Astrocyte (in vitro differentiated cells and primary cell): ENCODE measurements around the gene MFN2. TPM values are rescaled to one million over a fixed set of nuclear protein-coding genes. Genes with fewer than 3 reads are reported as not detected.
A peak's percentile ranks its signal among the peaks of the same experiment; 100 is the strongest.
"Not testable (repeated sequence)": the region's sequence is repeated elsewhere in the genome, so short reads cannot be mapped to it uniquely, and the experiment has no call there.

Source experiments
- DNase-seq: peaks from one replicate; pipeline ENCODE4 v3.0.0-alpha.2; 2010; ENCODE audit warnings: low read depth
- FAIRE-seq: peaks from 2 replicates; lab custom pipeline; 2011; peaks lifted over from hg19 to GRCh38; lab: Jason Lieb, UNC
- H2AFZ ChIP-seq: 2 replicates; pipeline ENCODE4 v1.6.0; 2012; ENCODE audit warnings: low read depth, low read length, inconsistent platforms
- H3K27ac ChIP-seq: 2 replicates; pipeline ENCODE4 v1.5.1; 2011; ENCODE audit warnings: low read depth, low read length, inconsistent platforms
- H3K27me3 ChIP-seq: 2 replicates; pipeline ENCODE4 v1.6.0; 2011; ENCODE audit warnings: low read length, inconsistent platforms; ENCODE audit not compliant: insufficient read depth
- H3K36me3 ChIP-seq: 2 replicates; pipeline ENCODE4 v1.5.1; 2011; ENCODE audit warnings: low read length, inconsistent platforms; ENCODE audit not compliant: insufficient read depth
- H3K4me1 ChIP-seq: 2 replicates; pipeline ENCODE4 v1.5.1; 2011; ENCODE audit warnings: low read length, inconsistent platforms; ENCODE audit not compliant: insufficient read depth
- H3K4me2 ChIP-seq: 2 replicates; pipeline ENCODE4 v1.6.0; 2012; ENCODE audit warnings: low read length, inconsistent platforms
- H3K4me3 ChIP-seq: 2 replicates; pipeline ENCODE4 v1.5.1; 2011; ENCODE audit warnings: low read depth, mild to moderate bottlenecking, low read length, inconsistent platforms; ENCODE audit not compliant: insufficient read depth
- H3K79me2 ChIP-seq: 2 replicates; pipeline ENCODE4 v1.6.0; 2012; ENCODE audit warnings: mild to moderate bottlenecking, low read length, inconsistent platforms; ENCODE audit not compliant: insufficient read depth
- H3K9ac ChIP-seq: 2 replicates; pipeline ENCODE4 v1.6.0; 2012; ENCODE audit warnings: mild to moderate bottlenecking, low read length, inconsistent platforms
- H3K9me3 ChIP-seq: 2 replicates; pipeline ENCODE4 v1.5.1; 2012; ENCODE audit warnings: low read depth, mild to moderate bottlenecking, low read length, inconsistent platforms; ENCODE audit not compliant: insufficient read depth
- H4K20me1 ChIP-seq: 2 replicates; pipeline ENCODE4 v1.6.0; 2012; ENCODE audit warnings: low read length, inconsistent platforms; ENCODE audit not compliant: insufficient read depth
- H3K27ac Mint-ChIP-seq: one replicate; pipeline ENCODE4 v1.8.0; 2021; ENCODE audit warnings: mild to moderate bottlenecking, mixed read lengths; ENCODE audit not compliant: unreplicated experiment
- H3K27me3 Mint-ChIP-seq: one replicate; pipeline ENCODE4 v1.8.0; 2021; ENCODE audit warnings: low read depth, mixed read lengths; ENCODE audit not compliant: unreplicated experiment
- H3K36me3 Mint-ChIP-seq: one replicate; pipeline ENCODE4 v1.8.0; 2021; ENCODE audit warnings: low read depth, mixed read lengths; ENCODE audit not compliant: unreplicated experiment
- H3K4me1 Mint-ChIP-seq: one replicate; pipeline ENCODE4 v1.8.0; 2021; ENCODE audit warnings: low read depth, mixed read lengths; ENCODE audit not compliant: unreplicated experiment
- H3K4me3 Mint-ChIP-seq: one replicate; pipeline ENCODE4 v1.8.0; 2021; ENCODE audit warnings: mild to moderate bottlenecking, moderate library complexity, mixed read lengths; ENCODE audit not compliant: unreplicated experiment
- H3K9me3 Mint-ChIP-seq: one replicate; pipeline ENCODE4 v1.8.0; 2021; ENCODE audit warnings: mild to moderate bottlenecking, mixed read lengths; ENCODE audit not compliant: unreplicated experiment
- EZH2 ChIP-seq: IDR thresholded peaks from 2 replicates; pipeline ENCODE4 v1.6.1; 2012; ENCODE audit warnings: mild to moderate bottlenecking, low read length, inconsistent platforms; ENCODE audit not compliant: insufficient read depth
- total RNA-seq: library from RNA; stranded (reverse); gene quantifications from 2 replicates; pipeline ENCODE4 v1.2.1, GENCODE V29; 2021
- TF ChIP-seq, protein P1 (sequence below): IDR thresholded peaks from 2 replicates; pipeline ENCODE4 v1.5.1; 2011; ENCODE audit warnings: low read depth, mild to moderate bottlenecking, inconsistent platforms, low read length, moderate library complexity; ENCODE audit not compliant: insufficient read depth

The MFN2 gene
- total RNA-seq, 1 donor from 2014 or later, result 75.5 TPM

DNA sequence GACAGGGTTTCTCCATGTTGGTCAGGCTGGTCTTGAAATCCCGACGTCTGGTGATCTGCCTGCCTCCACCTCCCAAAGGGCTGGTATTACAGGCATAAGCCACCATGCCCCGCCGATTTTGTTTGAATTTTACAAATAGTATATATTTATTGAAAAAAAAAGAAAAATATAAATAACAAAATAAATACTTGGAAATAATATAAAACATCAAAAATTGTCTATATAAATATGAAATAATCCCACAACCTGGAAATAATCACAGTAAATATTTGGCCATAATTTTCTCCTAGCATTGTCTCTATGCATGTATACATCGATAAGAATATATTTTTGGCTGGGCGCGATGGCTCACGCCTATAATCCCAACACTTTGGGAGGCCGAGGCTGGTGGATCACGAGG is 48.4 kb upstream of the MFN2 start:
- no peak overlapping the region for H3K9ac ChIP-seq
- no peak overlapping the region for H3K4me3 ChIP-seq
- no peaks in the 10 kb centered on the region for H3K9me3 ChIP-seq
- no peak overlapping the region for H3K27ac ChIP-seq
- no peaks in the 10 kb centered on the region for H3K36me3 Mint-ChIP-seq
- no peak for DNase-seq
- no peak overlapping the region for H3K4me2 ChIP-seq
- H3K4me3 Mint-ChIP-seq, result no peak overlapping the region
- no peak for FAIRE-seq
- H3K79me2 ChIP-seq, result peaks cover 23% of the 10 kb centered on the region
- H3K27me3 ChIP-seq, result no peaks in the 10 kb centered on the region
- TF ChIP-seq, protein P1, sequence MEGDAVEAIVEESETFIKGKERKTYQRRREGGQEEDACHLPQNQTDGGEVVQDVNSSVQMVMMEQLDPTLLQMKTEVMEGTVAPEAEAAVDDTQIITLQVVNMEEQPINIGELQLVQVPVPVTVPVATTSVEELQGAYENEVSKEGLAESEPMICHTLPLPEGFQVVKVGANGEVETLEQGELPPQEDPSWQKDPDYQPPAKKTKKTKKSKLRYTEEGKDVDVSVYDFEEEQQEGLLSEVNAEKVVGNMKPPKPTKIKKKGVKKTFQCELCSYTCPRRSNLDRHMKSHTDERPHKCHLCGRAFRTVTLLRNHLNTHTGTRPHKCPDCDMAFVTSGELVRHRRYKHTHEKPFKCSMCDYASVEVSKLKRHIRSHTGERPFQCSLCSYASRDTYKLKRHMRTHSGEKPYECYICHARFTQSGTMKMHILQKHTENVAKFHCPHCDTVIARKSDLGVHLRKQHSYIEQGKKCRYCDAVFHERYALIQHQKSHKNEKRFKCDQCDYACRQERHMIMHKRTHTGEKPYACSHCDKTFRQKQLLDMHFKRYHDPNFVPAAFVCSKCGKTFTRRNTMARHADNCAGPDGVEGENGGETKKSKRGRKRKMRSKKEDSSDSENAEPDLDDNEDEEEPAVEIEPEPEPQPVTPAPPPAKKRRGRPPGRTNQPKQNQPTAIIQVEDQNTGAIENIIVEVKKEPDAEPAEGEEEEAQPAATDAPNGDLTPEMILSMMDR, result no peak
- no peak for TF ChIP-seq EZH2
- H3K36me3 ChIP-seq, result no peaks in the 10 kb centered on the region
- H3K27me3 Mint-ChIP-seq, result no peaks in the 10 kb centered on the region
- peaks cover 27% of the 10 kb centered on the region for H3K4me1 ChIP-seq
- no peak overlapping the region for H2AFZ ChIP-seq
- H3K9me3 Mint-ChIP-seq, result no peaks in the 10 kb centered on the region
- H3K27ac Mint-ChIP-seq, result no peak overlapping the region
- H4K20me1 ChIP-seq, result peaks cover 6% of the 10 kb centered on the region
- peaks cover 3% of the 10 kb centered on the region for H3K4me1 Mint-ChIP-seq

DNA sequence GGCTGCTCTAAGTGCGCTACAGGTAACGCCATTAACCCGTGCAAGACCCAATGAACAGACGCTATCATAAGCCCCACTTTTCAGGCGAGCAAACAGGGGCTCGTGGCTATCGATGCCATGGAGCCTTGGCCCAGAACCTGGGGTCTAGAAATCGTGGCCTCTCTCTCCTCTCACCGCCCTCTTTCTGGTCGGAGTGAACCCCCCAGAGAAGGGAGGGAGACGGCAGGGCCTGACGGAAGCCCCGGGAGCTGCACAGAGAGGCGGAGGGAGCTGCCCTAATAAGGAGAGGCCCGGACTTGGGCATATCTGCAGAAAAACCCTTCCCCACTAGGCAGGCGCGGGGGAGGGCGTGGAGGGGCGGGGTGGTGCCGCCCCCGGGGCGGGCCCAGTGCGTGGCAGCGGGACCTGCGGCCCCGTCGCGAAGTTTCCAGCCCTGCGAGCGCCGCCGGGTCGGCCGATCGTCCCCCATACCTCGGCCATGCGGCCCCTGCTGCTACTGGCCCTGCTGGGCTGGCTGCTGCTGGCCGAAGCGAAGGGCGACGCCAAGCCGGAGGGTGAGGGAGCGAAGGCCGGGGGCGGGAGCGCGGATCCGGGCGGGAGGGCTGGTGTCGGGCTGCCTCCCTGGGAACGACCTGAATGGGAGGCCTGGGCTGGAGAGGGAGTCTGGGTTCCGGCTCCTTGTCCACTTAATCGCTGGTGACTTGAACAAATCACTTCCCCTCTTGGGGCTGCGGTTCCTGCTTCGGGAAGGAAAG is 45.8 kb upstream of the MFN2 start, which contains the start of gene PLOD1:
PLOD1 (plus strand) TSS at position 416 of the 755 bp plus-strand sequence; CDS start at position 479, 63 bp downstream.
- Histone ChIP-seq H3K4me1 (peaks cover 43% of the 10 kb centered on the region), H3K27ac (peak within 1 kb of the TSS; percentile 65), H3K9ac (peak within 1 kb of the TSS; percentile 81), H3K9me3 (no peaks in the 10 kb centered on the region), H3K4me3 (peak within 1 kb of the TSS; percentile 83), H3K36me3 (peaks cover 3% of the 10 kb centered on the region), H3K79me2 (peaks cover 47% of the 10 kb centered on the region), H2AFZ (peak within 1 kb of the TSS; percentile 91), H3K4me2 (peak within 1 kb of the TSS; percentile 97), H3K27me3 (no peaks in the 10 kb centered on the region), H4K20me1 (peaks cover 25% of the 10 kb centered on the region)
- Mint-ChIP-seq H3K27ac (peak within 1 kb of the TSS; percentile 81), H3K27me3 (no peaks in the 10 kb centered on the region), H3K36me3 (peaks cover 5% of the 10 kb centered on the region), H3K4me3 (peak within 1 kb of the TSS; percentile 90), H3K9me3 (no peaks in the 10 kb centered on the region), H3K4me1 (peaks cover 15% of the 10 kb centered on the region)
- FAIRE-seq (no peak), DNase-seq (peak; percentile 77)
- TF ChIP-seq EZH2, result no peak
- TF ChIP-seq, protein P1, result no peak

DNA sequence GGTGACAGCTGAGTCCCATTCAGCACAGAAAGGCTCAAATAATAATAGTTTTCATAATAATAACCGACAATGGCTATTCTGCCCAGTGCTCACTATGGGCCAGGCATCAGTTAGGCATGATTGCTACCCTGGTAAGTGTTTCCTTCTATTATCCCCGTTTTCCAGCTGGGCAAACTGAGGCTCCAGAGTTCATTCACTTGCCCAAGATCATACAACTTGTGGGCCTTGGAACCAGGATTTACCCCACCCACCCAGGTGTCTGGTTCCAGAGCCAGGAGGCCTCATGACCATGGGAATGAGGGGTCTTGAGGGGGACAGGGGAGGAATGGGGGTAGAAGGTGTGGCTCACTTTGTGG is 45.2 kb upstream of the MFN2 start:
- peak overlapping the region; percentile 81 for H3K9ac ChIP-seq
- no peak for DNase-seq
- H3K4me2 ChIP-seq, result peak overlapping the region; percentile 97
- H3K4me1 Mint-ChIP-seq, result peaks cover 15% of the 10 kb centered on the region
- peaks cover 28% of the 10 kb centered on the region for H4K20me1 ChIP-seq
- H3K9me3 ChIP-seq, result no peaks in the 10 kb centered on the region
- H3K9me3 Mint-ChIP-seq, result no peaks in the 10 kb centered on the region
- no peaks in the 10 kb centered on the region for H3K27me3 Mint-ChIP-seq
- no peaks in the 10 kb centered on the region for H3K27me3 ChIP-seq
- H3K4me1 ChIP-seq, result peaks cover 40% of the 10 kb centered on the region
- peak overlapping the region; percentile 81 for H3K27ac Mint-ChIP-seq
- peak overlapping the region; percentile 91 for H2AFZ ChIP-seq
- H3K36me3 Mint-ChIP-seq, result peaks cover 5% of the 10 kb centered on the region
- no peak for FAIRE-seq
- TF ChIP-seq, protein P1, result no peak
- no peak for TF ChIP-seq EZH2
- H3K4me3 ChIP-seq, result peak overlapping the region; percentile 83
- peak overlapping the region; percentile 65 for H3K27ac ChIP-seq
- H3K79me2 ChIP-seq, result peaks cover 52% of the 10 kb centered on the region
- H3K4me3 Mint-ChIP-seq, result peak overlapping the region; percentile 90
- H3K36me3 ChIP-seq, result peaks cover 3% of the 10 kb centered on the region

DNA sequence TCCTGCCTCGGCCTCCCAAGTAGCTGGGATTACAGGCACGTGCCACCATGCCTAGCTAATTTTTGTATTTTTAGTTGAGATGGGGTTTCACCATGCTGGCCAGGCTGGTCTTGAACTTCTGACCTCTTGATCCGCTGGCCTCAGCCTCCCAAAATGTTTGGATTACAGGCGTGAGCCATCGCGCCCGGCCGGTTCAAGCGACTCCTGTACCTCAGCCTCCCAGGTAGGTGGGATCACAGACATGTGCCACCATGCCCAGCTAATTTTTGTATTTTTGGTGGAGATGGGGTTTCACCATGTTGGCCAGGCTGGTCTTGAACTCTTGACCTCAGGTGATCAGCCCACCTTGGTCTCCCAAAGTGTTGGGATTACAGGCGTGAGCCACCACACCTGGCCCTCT is 44.5 kb upstream of the MFN2 start:
- Mint-ChIP-seq H3K4me3 (peak overlapping the region; percentile 90), H3K4me1 (peaks cover 13% of the 10 kb centered on the region)
- H3K27ac ChIP-seq, H3K36me3 Mint-ChIP-seq, H3K9ac ChIP-seq, DNase-seq, H3K27me3 Mint-ChIP-seq, H3K27ac Mint-ChIP-seq, H3K36me3 ChIP-seq, H3K9me3 ChIP-seq, H2AFZ ChIP-seq, H3K9me3 Mint-ChIP-seq, FAIRE-seq, H3K27me3 ChIP-seq: not testable (repeated sequence)
- H3K79me2 ChIP-seq, result peaks cover 58% of the 10 kb centered on the region
- H3K4me1 ChIP-seq, result peaks cover 38% of the 10 kb centered on the region
- H3K4me2 ChIP-seq, result peak overlapping the region; percentile 97
- peak overlapping the region; percentile 3 for H3K4me3 ChIP-seq
- peaks cover 35% of the 10 kb centered on the region for H4K20me1 ChIP-seq
